ENCODE results near the gene RIIAD1.
"Not testable (repeated sequence)": the region's sequence is repeated elsewhere in the genome, so short reads cannot be mapped to it uniquely, and the experiment has no call there.

RIIAD1 gene, protein sequence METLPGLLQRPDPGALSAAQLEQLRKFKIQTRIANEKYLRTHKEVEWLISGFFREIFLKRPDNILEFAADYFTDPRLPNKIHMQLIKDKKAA

DNA sequence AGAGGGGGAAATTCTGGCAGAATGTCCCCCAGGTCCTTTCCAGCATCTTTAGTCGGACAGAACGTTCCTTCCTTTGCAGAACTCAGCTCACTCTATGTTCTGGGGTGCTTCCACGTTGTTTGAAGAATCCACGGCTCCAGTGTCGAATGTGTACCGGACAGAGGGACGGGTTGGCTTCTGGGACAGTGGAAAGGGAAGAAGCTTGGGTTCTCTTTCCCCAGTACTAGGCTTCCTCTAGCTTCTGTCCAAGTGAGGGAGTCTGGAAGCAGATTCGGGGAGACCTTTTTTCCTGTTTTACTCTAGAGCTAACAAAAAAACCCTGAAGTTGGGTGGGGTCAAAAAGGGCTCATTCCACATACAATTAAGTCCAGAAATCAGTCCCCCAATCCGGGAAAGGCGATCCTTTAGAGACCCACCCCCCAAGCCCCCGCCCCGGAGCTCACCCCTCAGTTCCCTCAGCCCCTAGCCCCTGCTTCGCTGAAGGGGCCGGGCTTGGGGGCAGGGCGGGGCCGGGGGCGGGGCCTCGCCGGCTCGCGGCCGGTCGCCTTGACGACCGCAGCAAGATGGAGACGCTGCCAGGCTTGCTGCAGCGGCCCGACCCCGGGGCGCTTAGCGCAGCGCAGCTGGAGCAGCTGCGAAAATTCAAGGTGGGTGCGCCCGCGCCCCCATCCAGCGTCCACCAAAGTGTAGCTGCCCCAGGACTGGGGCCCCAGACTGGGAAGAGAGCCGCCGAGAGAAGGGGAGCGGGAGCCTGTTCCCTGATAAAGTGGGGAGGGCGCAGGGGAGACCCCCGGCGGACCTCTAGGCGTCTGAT lies at the start of gene RIIAD1:
RIIAD1 (plus strand) TSS at position 549 of the 814 bp plus-strand sequence; CDS start at position 564, 15 bp downstream.
- DNase-seq, result no peak

GRCh38 chr1:151673407-151673806 lies 47.9 kb upstream of the RIIAD1 start:
- no peak for DNase-seq

DNA sequence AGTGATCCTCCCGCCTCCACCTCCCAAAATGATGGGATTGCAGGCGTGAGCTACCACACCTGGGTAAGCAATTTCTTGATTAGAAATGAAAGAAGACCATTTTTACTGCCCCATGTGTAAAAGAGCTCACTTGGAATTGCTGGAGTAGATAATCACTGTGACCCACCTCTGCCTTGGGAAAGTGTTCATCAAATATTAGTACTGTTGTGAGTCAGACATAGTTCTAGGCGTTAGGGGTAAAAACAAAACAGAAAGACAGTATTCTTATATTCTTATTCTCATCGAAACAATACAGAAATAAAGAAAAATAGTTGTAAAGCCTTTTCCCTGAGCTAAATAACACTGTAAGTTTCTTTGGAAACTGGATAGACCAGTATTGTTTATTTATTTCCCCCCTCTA lies 40.9 kb upstream of the RIIAD1 start:
- no peak for DNase-seq

- DNase-seq, result no peak
These were observed 40.5 kb upstream of the RIIAD1 start for GRCh38 chr1:151680826-151681225.

DNA sequence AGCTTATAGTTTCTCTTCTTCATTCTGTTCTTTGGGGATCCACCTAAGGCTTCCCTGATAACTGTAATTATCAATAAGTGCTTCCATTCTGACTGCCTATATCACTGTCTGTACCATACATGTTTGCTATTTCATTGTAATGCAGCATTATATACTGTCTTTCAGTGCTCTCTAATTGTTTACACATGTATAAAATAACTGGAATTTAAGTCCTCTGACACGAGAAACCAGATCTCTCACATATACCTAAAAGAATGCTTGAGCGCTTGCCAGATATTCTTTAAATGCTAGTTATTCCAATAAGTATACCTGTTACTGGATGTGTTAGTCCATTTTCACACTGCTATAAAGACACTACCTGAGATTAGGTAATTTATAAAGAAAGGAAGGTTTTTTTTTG lies 39.4 kb upstream of the RIIAD1 start:
- DNase-seq, result no peak

GRCh38 chr1:151682901-151683300 lies 38.4 kb upstream of the RIIAD1 start:
- DNase-seq, result not testable (repeated sequence)

DNA sequence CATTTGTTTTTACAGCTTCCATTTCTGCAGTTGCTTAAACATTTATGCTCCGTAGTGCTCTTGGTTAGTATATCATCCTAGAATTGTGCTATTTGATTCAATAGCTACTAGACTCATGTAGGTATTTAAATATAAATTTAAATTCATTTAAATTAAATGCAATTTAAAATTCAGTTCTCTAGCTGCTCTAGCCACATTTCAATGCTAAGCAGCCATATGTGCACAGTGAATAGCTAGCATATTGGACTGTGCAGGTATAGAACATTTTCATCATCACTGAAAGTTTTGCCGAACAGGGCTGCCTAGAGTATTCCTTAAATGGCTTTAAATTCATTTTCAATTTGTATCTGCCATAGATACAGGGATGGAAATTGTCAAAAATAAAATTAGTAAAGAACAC lies 37.2 kb upstream of the RIIAD1 start:
- no peak for DNase-seq

DNA sequence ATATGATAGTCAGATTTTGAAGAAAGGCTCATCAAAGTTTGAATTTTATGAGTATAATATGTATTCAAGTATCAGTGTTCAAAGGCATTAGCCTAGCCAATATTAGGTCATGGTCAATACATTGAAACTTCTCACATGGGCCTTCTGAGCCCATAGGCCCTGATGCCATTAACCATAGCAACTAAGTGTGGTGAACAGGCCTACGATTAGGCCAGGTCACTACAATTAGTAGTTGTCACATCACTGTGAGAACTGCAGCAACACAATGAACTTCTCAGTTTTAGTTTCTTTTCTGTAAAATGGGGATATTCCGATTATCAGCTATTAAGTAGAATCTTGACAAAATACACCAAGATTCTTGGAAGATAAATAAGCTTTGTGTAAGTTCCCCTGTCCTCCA lies 34.8 kb upstream of the RIIAD1 start:
- no peak for DNase-seq

DNA sequence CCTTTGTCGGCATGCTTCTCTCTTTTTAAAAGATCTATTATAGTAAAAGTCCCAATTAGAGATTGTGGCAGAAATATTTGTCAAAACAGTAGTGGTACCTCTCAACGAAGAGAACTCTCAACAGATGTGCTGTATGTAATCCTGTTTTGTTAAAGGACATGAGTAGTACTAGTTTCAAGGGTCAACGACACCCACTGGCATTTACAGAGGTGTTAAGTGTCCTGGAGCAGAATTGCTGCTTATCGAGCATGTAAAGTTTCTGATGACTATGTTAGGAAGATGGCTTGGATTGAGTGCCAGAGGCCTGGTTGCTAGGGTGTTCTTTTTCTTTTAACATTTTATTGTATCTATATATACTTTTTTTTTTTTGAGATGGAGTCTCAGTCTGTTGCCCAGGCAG lies 31.8 kb upstream of the RIIAD1 start:
- DNase-seq, result no peak

GRCh38 chr1:151692226-151692625 lies 29.1 kb upstream of the RIIAD1 start:
- peak; percentile 25 for DNase-seq

- no peak for DNase-seq
These were observed 28.2 kb upstream of the RIIAD1 start for GRCh38 chr1:151693057-151693651.

DNA sequence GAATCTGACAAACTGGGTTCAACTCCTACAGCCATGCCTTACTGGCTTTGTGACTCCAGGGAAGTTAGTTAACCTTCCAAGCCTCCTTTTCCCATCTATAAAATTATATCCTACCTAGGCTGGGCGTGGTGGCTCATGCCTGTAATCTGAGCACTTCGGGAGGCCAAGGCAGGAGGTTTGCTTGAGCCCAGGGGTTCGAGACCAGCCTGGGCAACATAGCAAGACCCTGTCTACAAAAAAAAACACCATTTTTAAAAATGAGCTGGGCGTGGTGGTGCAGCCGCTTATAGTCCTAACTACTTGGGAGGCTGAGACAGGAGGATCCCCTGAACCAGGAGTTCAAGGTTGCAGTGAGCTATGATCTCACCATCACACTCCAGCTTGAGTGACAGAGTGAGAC lies 19.8 kb upstream of the RIIAD1 start:
- no peak for DNase-seq

DNA sequence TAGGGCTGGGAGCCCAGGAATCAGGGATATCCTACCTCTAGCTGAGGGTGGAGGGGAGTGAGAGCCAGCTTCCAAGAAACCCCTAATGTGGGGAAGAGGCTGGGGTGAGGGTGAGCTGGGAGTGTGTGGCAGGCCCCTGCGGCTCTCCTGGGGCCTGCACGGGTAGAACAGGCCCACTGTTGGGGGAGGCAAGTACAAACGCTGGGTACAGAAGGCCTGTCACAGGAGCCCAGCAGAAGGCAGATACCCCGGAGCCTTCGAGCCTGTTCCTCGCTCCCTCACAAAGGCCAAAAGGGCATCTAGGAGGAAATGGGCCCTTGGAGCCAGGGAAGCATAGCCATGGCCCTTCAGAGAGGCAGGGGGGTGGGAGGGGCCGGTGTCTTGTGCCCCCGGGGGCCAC lies 18.4 kb upstream of the RIIAD1 start:
- DNase-seq, result no peak

DNA sequence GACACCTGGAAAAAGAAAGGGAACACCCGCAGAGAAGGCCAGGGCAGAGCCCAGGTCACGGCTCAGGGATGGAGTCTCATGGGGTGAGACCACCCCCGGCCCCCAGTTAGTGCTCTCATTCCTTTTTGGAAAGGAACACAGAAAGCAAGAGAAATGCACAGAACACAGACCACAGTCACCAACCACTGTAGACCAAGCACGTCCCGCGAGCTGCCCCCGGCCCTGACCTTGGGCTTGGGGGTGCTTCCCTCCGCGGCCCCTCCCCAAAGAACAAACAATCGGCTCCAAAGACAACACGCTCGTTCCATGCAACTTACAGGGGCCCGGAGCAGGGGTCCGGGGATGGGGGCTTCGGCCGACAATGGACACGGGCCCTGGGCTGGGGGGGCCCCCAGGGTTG lies 17.5 kb upstream of the RIIAD1 start:
- DNase-seq, result no peak

- no peak for DNase-seq
These were observed 17.1 kb upstream of the RIIAD1 start for GRCh38 chr1:151704246-151704645.

- no peak for DNase-seq
These were observed 16.2 kb upstream of the RIIAD1 start for GRCh38 chr1:151705146-151705545.

- no peak for DNase-seq
These were observed 15.4 kb upstream of the RIIAD1 start for GRCh38 chr1:151705753-151706463.

- no peak for DNase-seq
These were observed 14.6 kb upstream of the RIIAD1 start for GRCh38 chr1:151706464-151707415.

- DNase-seq, result no peak
These were observed 13.7 kb upstream of the RIIAD1 start for GRCh38 chr1:151707541-151708065.

DNA sequence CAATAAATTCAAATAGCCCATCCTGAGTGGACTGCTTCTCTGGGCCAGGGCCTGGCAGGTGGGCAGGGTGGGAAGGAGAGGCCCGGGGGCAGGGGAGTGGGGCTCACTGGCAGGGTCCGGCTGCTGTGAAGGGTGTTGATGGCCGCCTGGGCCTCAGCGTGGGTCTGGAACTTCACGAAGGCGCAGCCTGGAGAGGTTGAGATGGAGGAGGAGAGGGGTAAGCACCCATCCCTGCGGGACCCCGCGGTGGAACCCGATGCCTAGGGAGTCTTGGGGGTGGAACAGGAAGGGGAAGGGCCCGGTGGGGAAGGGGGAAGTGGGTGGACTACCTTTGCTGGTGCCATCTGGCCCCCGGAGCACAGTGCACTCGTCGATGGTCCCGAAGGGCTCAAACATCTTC lies 12.4 kb upstream of the RIIAD1 start:
- DNase-seq, result no peak

- DNase-seq, result no peak
These were observed 11.0 kb upstream of the RIIAD1 start for GRCh38 chr1:151710187-151710840.

Measured in GF-D8 (cell line).